HT1080 (cell line): ENCODE data around the gene ZMYND8. TPM values are rescaled to one million over a fixed set of nuclear protein-coding genes. Genes with fewer than 3 reads are reported as not detected.
A peak's percentile ranks its signal among the peaks of the same experiment; 100 is the strongest.
"Not testable (repeated sequence)": the region's sequence is repeated elsewhere in the genome, so short reads cannot be mapped to it uniquely, and the experiment has no call there.

Source experiments
- DNase-seq: peaks from one replicate; pipeline ENCODE4 v3.0.0-alpha.2; 2015; ENCODE audit warnings: low read depth
- total RNA-seq: library from RNA; depleted of rRNA; stranded (reverse); fragments of >200 nt; shearing (Covaris generic); gene quantifications from 2 replicates; pipeline ENCODE4 v1.2.3, GENCODE V29; 2014

Gene ZMYND8
- total RNA-seq, 1 experiment from 2014 or later, result 23.7 TPM

DNA sequence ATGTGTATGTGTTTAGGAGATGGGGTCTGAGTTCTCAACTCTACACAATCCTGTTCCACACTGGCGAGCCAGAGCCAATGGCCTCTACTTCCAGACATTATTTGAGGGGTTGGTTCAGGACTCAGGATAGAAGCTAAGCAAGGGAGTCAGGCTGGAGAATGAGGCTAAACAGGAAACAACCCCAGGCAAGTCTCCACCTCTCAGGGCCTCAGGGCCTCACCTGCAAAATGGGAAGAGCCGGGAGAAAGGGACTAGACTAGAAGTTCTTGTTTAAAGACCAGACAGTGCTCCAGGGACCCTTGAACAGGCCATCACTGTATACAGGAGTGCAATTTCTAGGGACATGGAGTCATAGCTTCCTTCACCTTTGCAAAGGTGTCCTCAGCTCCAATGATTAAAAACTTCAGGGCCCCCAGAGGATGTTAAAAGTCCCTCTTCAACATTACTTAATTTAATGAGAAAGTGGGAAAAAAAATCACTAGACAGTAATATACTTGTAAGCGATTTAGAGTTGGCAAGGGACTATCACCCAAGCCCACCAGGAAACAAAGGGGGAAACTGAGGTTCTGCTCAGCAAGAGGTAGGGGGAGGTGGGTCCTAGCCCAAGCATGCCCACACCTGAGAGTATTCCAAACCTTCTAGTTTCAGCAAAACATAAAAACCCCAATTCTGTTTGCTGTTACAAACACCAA, 41.7 kb downstream of the ZMYND8 start:
- DNase-seq, result no peak

GRCh38 chr20:47311967-47312681, 44.4 kb downstream of the ZMYND8 start:
- DNase-seq, result no peak

- DNase-seq, result no peak
These were observed 45.3 kb downstream of the ZMYND8 start for GRCh38 chr20:47311211-47311610.

- no peak for DNase-seq
These were observed 45.8 kb downstream of the ZMYND8 start for GRCh38 chr20:47310729-47311128.

DNA sequence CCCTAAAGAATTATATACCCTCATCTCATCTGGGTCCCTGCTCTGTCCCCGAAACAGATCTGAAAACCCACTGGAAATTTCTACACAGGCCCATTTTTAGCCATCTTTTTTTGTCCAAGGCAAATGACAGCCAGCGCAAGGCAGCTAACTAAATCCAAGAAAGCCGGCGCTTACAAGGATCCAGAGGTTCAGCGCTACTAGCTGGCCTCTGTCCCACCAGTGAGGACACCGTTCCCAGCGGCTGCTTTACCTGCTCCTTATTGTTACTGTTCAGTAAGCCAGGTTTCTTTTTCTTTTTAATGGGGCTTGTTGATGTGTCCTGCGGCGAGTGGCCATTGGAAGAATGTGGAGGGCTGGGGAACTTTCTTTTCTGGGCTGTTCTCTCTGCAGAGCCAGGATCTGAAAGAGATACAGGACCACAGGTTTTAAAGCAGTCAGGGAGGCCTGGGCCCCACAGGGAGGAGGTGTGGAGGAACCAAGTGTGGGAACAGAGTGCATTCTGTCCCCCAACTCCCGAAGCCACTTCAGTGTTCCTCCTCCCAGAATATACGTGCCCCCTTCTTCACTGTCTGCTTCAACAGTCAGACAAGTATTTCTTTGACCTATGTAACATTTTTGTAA, 46.6 kb downstream of the ZMYND8 start:
- DNase-seq, result no peak

DNA sequence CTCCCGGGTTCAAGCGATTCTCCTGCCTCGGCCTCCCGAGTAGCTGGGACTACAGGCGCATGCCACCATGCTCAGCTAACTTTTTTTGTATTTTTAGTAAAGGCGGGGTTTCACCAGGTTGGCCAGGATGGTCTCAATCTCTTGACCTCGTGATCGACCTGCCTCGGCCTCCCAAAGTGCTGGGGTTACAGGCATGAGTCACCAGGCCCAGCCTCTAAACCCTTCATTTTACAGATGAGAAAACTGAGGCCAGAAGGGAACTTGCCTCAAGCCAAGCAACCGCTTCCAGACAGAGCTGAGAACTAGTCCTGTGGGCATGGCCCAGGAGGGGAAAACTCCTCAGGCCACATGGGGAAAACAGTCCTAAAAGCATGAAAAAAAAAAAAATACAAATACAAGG, 47.1 kb downstream of the ZMYND8 start:
- DNase-seq, result no peak

DNA sequence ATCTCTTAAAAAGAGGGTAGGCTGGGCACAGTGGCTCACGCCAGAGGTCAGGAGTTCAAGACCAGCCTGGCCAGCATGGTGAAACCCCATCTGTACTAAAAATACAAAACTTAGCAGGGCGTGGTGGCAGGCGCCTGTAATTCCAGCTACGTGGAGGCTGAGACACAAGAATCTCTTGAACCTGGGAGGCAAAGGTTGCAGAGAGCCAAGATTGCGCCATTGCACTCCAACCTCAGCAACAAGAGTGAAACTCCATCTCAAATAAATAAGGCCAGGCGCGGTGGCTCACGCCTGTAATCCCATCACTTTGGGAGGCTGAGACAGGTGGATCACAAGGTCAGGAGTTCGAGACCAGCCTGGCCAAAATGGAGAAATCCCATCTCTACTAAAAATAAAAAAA, 48.9 kb downstream of the ZMYND8 start:
- DNase-seq, result not testable (repeated sequence)

GRCh38 chr20:47306755-47307370, 49.6 kb downstream of the ZMYND8 start:
- no peak for DNase-seq

- no peak for DNase-seq
These were observed 50.4 kb downstream of the ZMYND8 start for GRCh38 chr20:47306095-47306494.

DNA sequence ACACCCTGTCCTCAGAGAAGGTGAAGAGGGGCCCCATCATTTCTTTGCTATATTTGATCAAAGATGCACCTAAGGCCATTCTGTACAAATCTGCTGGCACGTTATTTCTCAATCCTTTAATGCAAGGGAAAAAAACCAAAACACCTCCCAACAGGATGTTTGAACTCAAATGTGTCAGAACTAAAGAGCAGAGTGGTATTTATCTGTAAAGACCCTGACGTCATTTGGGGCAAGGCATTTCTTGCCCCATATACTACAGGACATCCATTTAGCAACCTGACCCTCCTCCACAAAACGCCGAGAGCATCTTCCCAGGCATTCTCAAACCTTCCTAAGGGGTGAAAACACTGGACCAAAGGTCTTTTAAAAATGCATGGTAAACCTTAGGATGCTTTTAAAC, 50.8 kb downstream of the ZMYND8 start:
- DNase-seq, result no peak

DNA sequence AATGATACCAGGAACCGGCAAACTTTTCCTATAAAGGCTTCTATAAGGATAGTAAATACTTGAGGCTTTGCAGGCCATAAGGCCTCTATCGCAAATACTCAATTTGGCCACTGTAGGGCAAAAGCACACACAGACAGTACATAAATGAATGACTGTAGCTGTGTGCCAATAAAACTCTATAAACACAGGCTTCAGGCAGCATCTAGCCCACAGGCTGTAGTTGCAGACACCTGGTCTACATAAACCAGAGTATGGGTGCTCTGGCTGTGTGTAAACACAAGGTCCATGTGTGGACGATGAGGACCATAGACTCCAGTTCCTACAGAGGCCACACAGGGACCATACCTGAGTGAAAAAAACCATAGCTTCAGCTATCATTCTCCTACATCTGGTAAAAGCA, 52.2 kb downstream of the ZMYND8 start:
- DNase-seq, result no peak

GRCh38 chr20:47303736-47304135, 52.8 kb downstream of the ZMYND8 start:
- DNase-seq, result no peak

DNA sequence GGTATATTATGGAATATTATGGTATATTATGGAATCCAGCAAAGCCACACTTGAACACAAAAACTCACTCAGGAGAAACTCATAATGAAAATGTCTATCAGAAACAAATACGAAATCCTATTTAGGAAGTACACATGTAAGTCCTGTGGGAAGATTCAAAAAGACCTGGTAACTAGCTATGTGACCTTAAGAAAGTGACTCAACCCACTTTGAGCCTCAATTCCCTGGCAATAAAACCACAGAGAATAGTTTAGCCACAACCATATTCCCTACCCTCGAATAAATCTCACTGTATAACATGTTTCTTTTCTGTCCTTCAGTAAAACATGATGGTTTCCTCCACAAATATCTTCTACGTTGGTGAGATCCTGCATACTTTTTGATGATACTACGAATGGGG, 56.4 kb downstream of the ZMYND8 start:
- peak; percentile 57 for DNase-seq

GRCh38 chr20:47298624-47299023, 57.9 kb downstream of the ZMYND8 start:
- no peak for DNase-seq

DNA sequence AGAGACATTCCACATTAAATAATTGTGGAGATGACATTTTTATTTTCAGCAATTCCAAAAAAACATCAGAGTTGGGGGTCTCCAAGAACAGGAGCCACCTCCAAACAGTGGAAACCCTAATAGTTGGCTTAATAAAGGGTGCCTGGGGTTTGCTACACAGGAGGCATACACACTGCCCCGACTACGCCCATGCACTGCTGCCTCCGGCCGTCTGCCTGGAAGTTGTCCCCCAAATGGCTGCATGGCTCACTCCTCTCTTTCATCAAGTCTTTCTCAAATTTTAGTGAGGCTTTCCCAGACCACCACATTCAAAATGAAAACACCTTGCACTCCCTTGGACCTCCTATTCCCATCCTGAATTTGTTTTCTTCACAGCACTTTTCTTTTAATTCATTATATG, 58.8 kb downstream of the ZMYND8 start:
- no peak for DNase-seq

DNA sequence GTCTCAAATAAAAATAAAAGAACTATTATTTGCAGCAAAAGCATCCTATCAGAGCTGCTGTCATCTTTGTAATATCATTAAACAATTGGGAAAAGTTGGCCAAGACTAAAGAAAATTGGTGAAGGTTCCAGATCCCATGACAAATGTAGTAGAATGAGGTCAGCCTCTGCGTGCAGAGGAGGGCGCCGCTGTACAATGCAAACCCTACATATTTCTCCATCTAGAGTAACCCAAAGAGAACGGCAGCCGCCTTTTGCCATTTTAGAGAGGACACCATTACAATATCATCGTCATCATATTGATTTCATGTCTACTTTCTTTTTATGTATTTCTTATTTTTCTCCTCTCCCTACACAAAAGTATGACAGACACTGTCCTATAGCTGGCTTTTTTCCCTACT, 59.5 kb downstream of the ZMYND8 start:
- DNase-seq, result no peak

DNA sequence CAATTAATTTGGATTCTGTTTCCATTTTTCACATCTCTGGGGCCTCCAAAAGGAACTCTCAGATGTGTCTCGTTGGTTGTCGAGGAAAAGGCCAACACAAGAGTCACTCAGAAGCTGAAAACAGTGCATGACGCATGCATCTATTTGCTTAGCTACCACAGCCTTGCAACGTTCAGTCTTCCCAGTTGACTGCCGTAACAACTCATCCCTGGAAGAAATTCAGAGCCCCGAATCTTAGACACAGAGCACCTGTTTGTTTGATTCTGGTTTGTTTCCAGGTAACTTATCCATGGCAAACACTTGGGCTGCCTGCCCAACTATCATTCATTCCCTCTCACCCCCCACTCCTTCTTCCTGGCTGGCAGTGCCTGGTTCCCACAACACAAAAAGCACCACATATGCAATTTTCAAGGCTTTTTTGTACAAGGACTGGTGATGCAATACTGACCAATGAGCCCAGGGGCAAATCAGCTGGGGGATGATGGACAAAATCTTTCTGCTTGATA, 60.5 kb downstream of the ZMYND8 start:
- DNase-seq, result no peak

DNA sequence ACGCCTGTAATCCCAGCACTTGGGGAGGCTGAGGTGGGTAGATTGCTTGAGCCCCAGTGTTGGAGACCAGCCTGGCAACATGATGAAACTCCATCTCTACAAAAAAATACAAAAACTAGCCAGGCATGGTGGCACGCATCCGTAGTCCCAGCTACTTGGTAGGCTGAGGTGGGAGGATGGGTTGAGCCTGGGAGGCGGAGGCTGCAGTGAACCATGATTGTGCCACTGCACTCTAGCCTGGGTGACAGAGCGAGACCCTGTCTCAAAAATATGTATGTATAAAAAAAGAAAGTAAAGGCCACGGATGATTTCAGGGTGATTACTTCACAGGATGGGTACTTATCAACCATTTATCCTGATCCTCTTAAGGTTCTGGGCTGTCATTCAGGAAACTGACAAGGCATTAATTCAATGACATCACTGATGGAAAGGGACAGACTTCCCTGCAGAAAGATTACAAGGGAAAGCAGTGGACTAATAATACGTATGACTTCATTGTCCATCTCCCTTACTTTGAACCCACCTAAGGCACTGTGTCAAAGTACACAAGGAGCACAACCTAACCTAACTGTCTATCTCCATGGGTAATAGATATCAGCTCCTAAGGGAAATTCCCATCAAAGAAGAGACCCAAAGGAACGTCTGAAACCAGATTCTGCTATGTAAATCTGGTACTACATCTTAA, 61.2 kb downstream of the ZMYND8 start:
- DNase-seq, result no peak

- no peak for DNase-seq
These were observed 62.9 kb downstream of the ZMYND8 start for GRCh38 chr20:47293631-47294030.

DNA sequence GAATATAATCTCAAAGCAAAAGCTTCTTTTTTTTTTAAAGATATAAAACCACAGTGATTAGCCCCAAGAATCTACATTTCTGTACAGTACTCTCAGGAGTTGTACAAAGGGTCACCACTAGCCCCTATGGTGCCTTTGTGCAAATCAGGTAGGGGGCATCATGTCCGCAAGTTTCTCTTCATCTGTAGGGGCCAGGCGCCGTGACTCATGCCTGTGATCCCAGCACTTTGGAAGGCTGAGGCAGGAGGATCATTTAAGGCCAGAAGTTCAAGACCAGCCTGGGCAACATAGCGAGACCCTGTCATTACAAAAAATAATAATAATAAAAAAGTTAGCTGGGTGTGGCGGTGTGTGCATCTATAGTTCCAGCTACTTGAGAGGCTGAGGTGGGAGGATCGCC, 63.9 kb downstream of the ZMYND8 start:
- DNase-seq, result no peak

DNA sequence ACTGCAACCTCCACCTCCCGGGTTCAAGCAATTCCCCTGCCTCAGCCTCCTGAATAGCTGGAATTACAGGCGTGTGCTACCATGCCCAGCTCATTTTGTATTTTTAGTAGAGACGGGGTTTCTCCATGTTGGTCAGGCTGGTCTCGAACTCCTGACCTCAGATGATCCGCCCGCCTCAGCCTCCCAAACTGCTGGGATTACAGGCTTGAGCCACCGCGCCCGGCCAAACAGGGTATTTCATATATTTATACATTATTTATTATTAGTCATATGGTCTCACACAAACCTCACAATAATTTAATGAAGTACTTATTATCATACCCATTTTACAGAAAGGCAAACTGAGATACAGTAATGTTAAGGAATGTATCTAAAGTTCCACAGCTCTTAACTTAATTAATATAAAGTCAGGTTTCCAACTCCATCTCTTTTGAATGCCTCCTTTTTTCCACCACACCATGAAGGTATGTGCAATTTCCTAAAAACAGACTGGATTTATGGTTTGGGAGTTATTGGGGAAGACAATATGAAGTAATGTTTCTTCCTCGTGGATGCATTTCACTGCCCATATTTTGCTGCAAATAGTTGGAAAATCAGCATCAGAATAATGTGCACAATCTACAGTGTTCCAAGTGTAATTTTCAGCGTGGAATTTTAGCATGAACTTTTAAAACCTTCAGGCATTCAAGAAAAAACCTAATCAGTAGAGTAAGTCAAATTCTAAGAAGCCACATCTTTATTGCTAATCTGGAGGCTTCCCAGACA, 65.7 kb downstream of the ZMYND8 start:
- no peak for DNase-seq
